Stomach (tissue), 4 donors: ENCODE results near the gene NRDE2.

Experiments used
- CTCF ChIP-seq, 7 experiments: fragments of 450-650 bp in 4 of 7; fragments of 200-600 bp in 3 of 7; sonication (generic) in 3 of 7; IDR thresholded peaks; one replicate each; pipeline ENCODE4 v1.5.1; 2016 to 2019; ENCODE audit warnings: antibody characterized with exemption in 7 of 7, control low read depth in 2 of 7, mild to moderate bottlenecking in 1 of 7
- EP300 ChIP-seq: sonication (generic); formaldehyde crosslinking; IDR thresholded peaks from one replicate; pipeline ENCODE4 v1.6.1; 2017; ENCODE audit warnings: antibody characterized with exemption
- POLR2A ChIP-seq, 4 donors: fragments of 450-650 bp; IDR thresholded peaks; one replicate each; pipeline ENCODE4 v1.6.1; 2016; ENCODE audit warnings: antibody characterized with exemption in 4 of 4, control low read depth in 2 of 4, mild to moderate bottlenecking in 1 of 4, moderate library complexity in 1 of 4
- POLR2AphosphoS5 ChIP-seq, 3 donors: sonication (generic); formaldehyde crosslinking; IDR thresholded peaks; one replicate each; pipeline ENCODE4 v1.6.1; 2016; ENCODE audit warnings: antibody characterized with exemption in 3 of 3

DNA sequence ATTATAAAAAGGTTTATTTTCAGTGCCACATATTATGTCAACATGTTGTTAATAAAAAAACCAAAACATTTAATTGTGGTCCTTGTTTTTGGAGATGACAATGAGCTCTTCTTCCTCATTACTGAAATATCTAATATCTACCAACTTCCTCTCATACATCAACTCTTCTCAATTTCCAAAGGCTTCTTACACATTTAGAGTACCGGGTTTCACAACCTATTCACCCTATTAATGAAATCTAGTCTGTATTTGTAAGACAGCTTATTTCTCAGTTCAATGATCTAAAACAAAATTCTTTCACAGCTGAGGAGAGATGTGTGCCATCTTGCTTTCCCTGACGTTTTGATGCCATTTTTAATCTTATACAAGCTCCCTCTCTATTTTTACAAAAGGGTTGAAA lies 14.5 kb downstream of the NRDE2 start:
- no peak for TF ChIP-seq POLR2AphosphoS5 (IDR thresholded peaks at IDR 0.05)
- no peak for TF ChIP-seq CTCF (IDR thresholded peaks at IDR 0.05)
- TF ChIP-seq POLR2A (IDR thresholded peaks at IDR 0.05), result no peak
- no peak for TF ChIP-seq EP300
